Stimulated activated CD8-positive, alpha-beta memory T cell treated with anti-CD3 and anti-CD28 coated beads, Interleukin-7, amount 100 ng/mL, for 1 hour (primary cell): ENCODE measurements around the gene LEKR1.

ENCODE experiments used
- DNase-seq, 2 donors: peaks; one replicate each; pipeline ENCODE4 v3.0.0-alpha.2; 2020; ENCODE audit warnings: low read depth in 2 of 2

The LEKR1 gene

DNA sequence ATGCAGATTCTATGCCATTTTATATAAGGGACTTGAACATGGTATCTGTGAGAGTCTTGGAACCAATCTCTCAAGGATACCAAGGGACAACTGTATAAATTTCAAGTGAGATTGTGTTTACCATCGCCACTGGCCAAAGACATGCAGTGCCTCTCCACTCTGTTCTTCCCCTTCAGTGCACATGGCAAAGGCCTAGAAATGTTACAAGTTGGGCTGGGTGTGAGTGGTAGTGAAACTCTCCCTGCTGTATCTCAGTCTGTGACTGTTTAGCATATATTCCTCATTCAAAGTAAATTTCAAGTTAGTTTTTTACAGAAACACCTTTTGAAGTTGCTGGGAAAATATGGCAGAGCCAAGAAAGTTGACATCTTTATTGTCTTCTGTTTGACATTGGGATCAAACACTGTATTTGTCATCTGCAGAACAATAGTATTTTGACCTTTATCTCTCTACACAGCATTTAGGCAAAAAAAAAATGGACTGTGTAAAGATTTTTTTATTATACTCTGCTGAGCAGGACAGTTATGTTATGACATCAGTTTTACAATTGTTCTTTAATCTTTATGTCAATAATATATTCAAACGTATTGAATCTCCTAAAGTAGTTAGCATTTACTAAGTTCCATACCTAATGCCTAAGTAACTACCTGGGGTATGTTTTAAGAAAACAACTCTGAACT lies 232.4 kb downstream of the LEKR1 start:
- no peak for DNase-seq

GRCh38 chr3:157059181-157059580 lies 233.0 kb downstream of the LEKR1 start:
- no peak for DNase-seq

GRCh38 chr3:157059661-157060060 lies 233.5 kb downstream of the LEKR1 start:
- no peak for DNase-seq

DNA sequence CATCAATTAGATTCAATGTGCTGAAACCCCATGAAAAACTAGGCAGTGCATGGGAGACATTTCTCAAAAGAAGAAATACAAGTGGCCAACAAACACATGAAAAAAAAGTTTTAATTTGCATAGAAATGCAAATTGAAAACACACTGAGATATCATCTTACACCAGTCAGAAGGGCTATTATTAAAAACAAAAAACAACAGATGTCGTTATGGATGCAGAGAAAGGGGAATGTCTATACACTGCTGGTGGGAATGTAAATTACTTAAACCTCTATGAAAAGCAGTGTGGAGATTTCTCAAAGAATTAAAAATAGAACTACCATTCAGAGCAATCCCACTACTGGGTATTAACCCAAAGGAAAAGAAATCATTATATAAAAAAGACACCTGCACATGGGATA lies 235.1 kb downstream of the LEKR1 start:
- DNase-seq, result no peak

DNA sequence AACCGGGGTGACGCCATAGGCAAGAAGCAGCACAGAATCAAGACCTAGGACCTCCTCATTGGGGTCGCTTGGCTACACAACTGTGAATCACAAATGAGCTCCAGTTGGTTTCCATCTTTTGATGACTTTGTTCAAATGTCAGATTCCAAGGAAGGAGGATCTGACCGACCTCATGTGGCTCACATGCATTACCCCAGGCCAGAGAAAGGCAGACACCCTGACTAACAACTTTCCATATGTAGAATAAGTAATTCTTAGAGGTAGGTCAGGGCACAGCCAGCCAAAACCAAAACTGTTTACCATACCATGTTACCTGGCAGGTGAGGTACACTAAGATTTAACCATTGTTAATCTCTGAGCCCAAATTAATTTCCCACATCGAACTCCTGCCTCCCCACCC lies 237.3 kb downstream of the LEKR1 start:
- DNase-seq, result no peak

- DNase-seq, result no peak
These were observed 237.8 kb downstream of the LEKR1 start for GRCh38 chr3:157063926-157064325.

DNA sequence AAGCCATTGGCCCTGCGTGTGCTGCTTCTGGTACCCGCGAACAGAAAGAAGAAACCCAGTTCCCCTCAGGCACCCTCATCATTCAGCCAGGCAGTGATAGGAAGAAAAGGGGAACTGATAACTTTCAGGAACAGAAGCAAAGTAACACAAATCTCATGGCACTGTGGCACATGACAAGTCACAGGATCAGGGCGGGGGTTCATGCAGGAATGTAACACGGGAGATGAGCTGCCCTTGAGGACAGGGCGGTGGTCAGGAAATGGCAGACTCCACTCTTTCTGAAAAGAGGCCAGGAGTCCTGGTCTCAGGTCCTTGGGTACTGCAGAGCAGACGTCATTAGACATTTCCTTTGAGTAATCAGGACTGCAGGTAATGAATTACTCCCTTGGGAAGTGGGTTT lies 238.2 kb downstream of the LEKR1 start:
- DNase-seq, result no peak

DNA sequence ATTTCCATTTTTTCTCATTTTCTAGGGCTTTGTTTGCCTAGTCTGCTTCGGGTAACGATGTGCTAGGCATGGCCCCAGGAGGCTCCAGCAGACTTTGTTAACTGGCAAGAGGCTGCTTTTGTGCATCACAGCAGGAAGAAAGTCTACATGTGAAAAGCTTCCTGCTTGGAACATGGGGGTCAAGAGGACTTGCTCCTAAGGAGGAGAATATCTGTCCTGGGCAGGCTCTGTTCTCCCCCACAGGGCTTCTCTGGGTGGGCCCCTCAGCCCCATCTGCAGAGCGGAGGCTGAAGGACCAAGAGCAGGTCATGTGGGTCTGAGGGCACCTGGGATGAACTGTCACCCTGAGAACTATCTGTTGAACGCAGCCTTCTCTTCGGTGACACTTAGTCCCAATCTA lies 239.0 kb downstream of the LEKR1 start:
- DNase-seq, result no peak

- no peak for DNase-seq
These were observed 240.4 kb downstream of the LEKR1 start for GRCh38 chr3:157066335-157067098.

DNA sequence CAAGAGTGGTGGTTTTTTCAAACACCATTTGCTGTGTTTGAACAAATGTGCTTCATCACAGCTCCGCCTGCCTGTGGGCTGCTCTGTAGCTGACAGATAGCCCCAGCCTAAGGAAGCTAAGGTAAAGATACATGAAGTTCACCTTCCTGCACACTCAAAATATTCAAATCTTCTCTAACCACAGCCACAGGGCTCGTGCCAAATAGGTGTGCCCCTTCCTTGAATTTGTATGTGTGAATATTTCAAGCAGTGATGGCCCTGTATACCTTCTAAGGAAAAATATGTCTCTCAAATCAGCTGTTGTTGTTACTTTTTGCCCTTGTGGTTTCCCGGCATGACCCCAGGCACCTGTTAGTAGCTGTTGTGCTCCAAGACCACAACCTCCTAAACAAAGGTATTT lies 241.0 kb downstream of the LEKR1 start:
- DNase-seq, result no peak

DNA sequence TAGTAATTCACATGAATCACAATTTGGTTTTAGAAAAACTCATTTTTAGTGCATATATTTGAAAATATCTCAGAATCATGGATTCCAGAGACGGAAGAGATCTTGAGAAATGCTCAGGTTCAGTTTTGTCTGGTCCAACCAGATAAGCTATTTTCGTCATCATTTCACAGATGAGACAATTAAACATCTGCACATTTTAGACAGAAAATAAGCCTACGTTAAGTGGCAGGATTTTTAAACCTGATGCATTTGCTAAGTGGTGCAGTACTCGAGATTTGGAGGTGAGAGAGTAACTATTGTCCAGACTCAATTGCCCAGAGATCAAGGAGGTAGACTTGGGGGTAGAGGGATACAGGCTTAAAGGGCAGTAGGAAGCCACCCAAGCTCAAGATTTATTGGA lies 243.3 kb downstream of the LEKR1 start:
- no peak for DNase-seq

DNA sequence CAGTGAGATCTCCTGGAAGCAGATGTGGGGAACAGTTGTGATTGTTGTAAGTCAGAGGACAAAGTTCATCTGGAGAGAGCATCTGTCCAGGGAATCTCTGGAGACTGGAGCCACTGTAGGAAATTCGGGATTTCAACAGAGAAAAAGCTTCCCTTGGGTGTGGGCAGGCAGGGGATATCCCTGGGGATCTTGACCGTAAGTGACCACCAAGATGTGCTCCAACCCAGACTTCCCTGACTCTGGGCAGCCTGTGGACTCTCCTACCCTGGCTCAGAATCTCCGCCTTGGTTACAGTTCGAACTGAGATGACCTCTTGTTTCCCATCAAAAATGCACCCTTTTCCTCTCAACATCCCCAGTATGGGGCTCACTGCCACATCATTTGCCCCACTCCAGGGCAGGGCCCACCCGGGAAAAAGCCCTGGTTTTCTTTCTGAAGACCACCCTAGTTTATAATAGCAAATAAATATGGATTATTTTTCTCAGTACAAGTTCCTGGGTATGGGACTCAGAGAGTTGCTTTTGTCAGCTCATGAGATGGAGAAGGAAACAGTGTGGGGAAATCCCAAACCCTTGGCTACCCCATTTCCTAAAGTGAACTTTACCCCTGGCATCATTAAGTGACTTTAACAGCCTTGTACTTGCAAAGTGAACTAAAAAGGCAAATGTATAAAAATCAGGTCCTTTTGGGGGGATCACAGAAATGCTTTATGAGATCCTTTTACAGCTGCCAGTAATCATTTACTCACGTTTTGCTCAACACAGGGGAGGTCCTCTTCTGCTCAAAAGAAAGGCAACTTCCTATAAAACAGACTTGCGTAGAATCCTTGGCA lies 243.9 kb downstream of the LEKR1 start:
- DNase-seq, result no peak

DNA sequence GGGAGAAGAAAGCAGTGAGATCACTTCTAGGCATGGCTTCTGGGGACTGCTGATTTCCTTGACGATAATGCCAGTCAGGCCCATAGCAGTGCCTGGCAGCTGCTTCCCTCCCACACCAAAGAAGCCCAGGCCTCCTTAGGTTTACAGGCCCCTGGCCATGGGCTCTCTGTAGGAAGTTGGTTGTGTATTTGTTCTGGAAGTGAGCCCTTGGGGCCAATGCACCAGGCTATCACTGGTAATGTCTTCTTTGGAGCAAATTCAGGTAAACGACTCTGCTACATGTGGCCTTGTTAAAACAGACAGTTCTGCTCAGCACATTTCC lies 244.5 kb downstream of the LEKR1 start:
- DNase-seq, result no peak

GRCh38 chr3:157071744-157072525 lies 245.8 kb downstream of the LEKR1 start:
- no peak for DNase-seq

DNA sequence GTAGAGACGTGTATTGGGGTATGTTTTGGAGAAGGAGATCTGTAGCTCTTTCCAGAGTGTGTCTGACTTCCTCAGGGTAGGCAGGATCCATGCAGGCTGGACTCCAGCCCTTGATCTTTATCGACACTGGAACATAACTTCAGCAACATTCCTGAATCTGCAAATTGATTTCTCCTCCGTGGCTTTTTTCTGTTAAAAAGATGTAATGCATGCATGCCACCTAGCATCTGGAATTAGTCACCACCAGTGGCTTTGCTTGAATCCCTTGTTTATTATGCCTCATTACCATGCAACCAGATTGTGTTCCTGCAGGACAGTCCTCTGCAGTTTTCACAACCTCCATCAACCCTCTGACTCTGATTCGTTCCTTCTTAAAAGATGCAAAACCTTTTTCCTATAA lies 247.7 kb downstream of the LEKR1 start:
- no peak for DNase-seq

- no peak for DNase-seq
These were observed 248.3 kb downstream of the LEKR1 start for GRCh38 chr3:157074490-157074889.

- DNase-seq, result no peak
These were observed 248.8 kb downstream of the LEKR1 start for GRCh38 chr3:157074981-157075380.

DNA sequence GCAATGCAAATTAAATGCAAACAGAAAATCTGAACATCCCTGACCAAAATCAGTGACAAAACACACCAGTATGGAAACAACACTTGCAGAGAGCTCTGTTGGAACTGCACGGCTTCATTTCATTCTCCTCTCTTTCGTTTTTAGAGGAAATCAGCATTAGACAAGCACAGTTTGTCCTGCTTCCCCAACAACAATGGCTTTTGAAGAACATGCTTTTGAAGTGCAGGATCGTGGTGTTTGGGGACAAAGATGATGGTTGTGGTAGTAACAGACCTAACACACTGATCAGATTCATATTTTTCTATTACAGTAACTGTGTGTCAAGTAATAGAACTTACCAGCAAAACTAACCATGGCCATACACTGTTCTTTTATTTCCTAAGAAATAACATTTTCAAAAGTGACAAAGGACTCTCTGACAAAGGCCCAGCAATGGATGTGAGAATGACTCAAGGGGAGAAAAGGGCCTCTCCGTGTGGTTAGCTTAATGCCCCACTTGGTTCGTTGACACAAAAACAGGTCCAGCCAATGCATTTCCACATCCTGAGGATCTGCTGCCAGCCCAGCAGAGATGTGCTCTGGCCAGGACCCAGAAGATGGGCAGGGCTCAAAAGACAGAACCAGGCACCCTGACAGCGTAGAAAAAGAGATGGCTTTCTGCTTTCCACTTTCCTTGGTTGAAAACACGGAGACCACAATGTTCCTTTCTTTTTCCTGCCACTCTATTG lies 249.7 kb downstream of the LEKR1 start:
- DNase-seq, result no peak

DNA sequence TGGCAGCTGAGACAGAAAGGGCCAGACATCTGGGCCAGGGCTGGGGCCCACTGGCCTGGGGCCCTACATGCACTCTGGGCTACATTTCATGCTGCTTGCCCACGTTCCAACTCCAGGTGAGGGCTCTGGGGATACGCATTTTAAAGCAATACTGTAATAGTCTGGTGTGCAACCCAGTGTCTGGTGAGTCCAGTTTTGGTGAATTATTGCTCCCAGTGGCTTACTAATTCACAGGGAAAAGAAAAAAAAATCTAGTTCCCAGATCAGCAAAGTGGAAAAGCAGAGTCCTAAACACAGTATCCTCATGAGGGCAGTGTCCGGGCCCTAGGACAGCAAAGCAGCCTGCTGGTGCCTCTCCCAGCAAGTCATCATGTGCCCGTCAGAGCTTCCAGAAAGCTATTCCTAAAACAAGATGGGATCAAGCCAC lies 251.4 kb downstream of the LEKR1 start:
- DNase-seq, result no peak

GRCh38 chr3:157078131-157078810 lies 252.1 kb downstream of the LEKR1 start:
- DNase-seq, result no peak

DNA sequence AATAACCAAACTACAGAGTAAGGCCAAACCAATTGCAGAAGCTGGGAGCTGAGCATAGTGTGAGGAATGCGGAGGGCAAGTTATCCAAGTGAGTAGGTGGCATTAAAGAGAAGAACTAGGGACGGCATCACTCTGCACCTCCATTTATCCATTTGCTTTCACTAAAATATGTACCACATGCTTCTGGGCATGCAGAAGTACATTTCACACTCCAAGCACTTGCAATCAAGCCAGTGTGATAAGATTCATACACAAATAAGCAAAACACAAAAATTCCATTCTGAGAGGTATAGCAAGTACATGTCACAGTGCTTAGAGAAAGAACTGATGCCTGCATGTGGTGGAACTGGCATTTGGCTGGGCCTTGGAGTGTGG lies 252.6 kb downstream of the LEKR1 start:
- DNase-seq, result no peak
